AG04450 (cell line): ENCODE data around the gene TRUB1. TPM values are rescaled to one million over a fixed set of nuclear protein-coding genes. Genes with fewer than 3 reads are reported as not detected.

ENCODE experiments used
- CTCF ChIA-PET: fragments of 300-600, 350-600 bp; formaldehyde crosslinking; extraction: SDS; loops from one replicate; lab custom pipeline; 2022; ENCODE audit warnings: antibody characterized with exemption, inconsistent platforms; lab: Charles Lee
- POLR2A ChIA-PET: fragments of 350-600 bp; formaldehyde crosslinking; extraction: SDS; loops from one replicate; lab custom pipeline; 2021; ENCODE audit warnings: antibody characterized with exemption, inconsistent platforms; lab: Yijun Ruan, JAX
- DNase-seq: peaks from one replicate; pipeline ENCODE4 v3.0.0-alpha.2; 2011; ENCODE audit warnings: low read depth, low spot score
- H3K27ac ChIP-seq: one replicate; pipeline ENCODE4 v1.5.1; 2012; ENCODE audit warnings: low read depth, low read length, control low read depth
- H3K27me3 ChIP-seq: one replicate; pipeline ENCODE4 v1.6.0; 2012; ENCODE audit warnings: low read length; ENCODE audit not compliant: control insufficient read depth, insufficient read depth
- H3K4me3 ChIP-seq: 2 replicates; pipeline ENCODE4 v1.5.1; 2011; ENCODE audit warnings: mild to moderate bottlenecking, low read depth, low read length, control low read depth
- H3K9me3 ChIP-seq: 2 replicates; pipeline ENCODE4 v1.5.1; 2012; ENCODE audit warnings: low read length; ENCODE audit not compliant: control insufficient read depth, insufficient read depth
- polyA plus RNA-seq: library from polyadenylated mRNA; depleted of rRNA; stranded (reverse); fragments of >200 nt; gene quantifications from 2 replicates; pipeline ENCODE4 v1.2.3, GENCODE V29; 2011
- TF ChIP-seq, protein P1 (sequence below): IDR thresholded peaks from 2 replicates; pipeline ENCODE4 v1.5.1; 2011; ENCODE audit warnings: low read depth, low read length, control low read depth, inconsistent platforms

Gene TRUB1
- polyA plus RNA-seq, 1 experiment, result 21.0 TPM

GRCh38 chr10:114915294-114915693 lies 22.7 kb upstream of the TRUB1 start:
- ChIA-PET POLR2A (no interaction called here), CTCF (interaction anchor here (0.5 to 3.2 kb wide), 2 partner anchors 35 to 75 kb away, joined by 6 to 14 read pairs; no protein-coding TSS in a partner anchor)
- Histone ChIP-seq H3K9me3 (no peaks in the 10 kb centered on the region), H3K27me3 (no peaks in the 10 kb centered on the region), H3K27ac (no peak overlapping the region), H3K4me3 (no peak overlapping the region)
- DNase-seq, result no peak
- TF ChIP-seq, protein P1, sequence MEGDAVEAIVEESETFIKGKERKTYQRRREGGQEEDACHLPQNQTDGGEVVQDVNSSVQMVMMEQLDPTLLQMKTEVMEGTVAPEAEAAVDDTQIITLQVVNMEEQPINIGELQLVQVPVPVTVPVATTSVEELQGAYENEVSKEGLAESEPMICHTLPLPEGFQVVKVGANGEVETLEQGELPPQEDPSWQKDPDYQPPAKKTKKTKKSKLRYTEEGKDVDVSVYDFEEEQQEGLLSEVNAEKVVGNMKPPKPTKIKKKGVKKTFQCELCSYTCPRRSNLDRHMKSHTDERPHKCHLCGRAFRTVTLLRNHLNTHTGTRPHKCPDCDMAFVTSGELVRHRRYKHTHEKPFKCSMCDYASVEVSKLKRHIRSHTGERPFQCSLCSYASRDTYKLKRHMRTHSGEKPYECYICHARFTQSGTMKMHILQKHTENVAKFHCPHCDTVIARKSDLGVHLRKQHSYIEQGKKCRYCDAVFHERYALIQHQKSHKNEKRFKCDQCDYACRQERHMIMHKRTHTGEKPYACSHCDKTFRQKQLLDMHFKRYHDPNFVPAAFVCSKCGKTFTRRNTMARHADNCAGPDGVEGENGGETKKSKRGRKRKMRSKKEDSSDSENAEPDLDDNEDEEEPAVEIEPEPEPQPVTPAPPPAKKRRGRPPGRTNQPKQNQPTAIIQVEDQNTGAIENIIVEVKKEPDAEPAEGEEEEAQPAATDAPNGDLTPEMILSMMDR, result no peak

- ChIA-PET CTCF (interaction anchor here (3.2 kb wide), 1 partner anchor 36 kb away, joined by 14 read pairs; no protein-coding TSS in a partner anchor), POLR2A (no interaction called here)
- Histone ChIP-seq H3K27ac (no peak overlapping the region), H3K4me3 (no peak overlapping the region), H3K9me3 (no peaks in the 10 kb centered on the region), H3K27me3 (no peaks in the 10 kb centered on the region)
- TF ChIP-seq, protein P1, result no peak
- no peak for DNase-seq
Observed at GRCh38 chr10:114916653-114917052, 21.3 kb upstream of the TRUB1 start.

DNA sequence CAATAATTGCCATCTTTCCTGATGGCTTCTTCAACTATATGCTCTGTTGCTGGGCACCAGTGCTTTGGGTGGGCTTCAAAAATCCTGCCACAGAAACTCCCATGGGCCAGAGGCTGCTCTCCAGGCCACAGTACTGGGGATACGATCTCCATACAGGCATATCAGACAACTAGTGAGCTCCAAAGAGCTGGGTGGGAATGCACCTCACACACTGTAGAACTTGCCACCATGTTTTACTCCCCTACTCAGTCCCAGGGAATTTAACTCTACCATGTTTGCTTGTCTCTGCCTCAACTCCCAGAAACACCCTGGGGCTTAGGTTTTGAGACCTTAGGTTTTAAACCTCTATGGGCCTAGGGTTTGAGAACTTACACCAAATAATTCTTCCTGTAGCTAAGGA lies 20.5 kb upstream of the TRUB1 start:
- Histone ChIP-seq H3K27me3 (no peaks in the 10 kb centered on the region), H3K27ac (no peak overlapping the region), H3K9me3 (no peaks in the 10 kb centered on the region), H3K4me3 (no peak overlapping the region)
- TF ChIP-seq, protein P1, result no peak
- ChIA-PET CTCF (no interaction called here), POLR2A (no interaction called here)
- DNase-seq, result no peak

DNA sequence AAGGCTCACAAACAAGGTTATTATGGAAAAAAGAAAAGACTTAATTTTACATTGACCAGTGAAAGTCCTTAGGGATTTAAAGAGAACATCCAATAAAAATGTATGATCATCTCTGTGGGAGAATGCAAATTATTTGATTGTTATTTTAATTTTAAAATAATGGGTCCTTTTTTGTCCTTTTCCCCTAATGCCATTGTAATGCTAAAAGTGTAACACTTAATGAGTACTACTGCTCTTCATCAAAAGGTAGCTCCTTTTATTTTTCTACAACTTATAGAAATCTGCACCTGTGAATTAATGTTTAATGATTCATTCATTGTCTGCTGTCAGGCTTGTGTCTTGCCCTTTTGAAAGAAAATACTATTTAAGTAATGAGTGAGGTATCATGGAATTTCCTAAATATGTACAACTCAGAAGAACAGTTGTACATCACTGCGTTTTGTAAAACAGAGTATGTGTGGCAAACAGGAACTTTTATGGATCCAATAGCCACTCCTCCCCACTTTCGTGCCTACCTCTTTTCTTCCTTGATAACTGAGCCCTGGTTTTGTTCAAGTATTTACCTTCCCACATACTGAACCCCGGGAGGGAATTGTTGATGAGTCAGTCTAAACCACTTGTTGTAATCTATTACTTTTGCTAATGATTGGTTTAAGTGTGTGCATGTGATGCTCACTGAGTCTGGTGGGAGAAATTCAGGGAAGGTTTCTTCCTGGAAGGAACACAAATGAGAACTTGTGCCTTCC lies 19.9 kb upstream of the TRUB1 start:
- Histone ChIP-seq H3K27ac (no peak overlapping the region), H3K9me3 (no peaks in the 10 kb centered on the region), H3K4me3 (no peak overlapping the region), H3K27me3 (no peaks in the 10 kb centered on the region)
- TF ChIP-seq, protein P1, result no peak
- POLR2A ChIA-PET, result no interaction called here
- no peak for DNase-seq
- CTCF ChIA-PET, result no interaction called here

DNA sequence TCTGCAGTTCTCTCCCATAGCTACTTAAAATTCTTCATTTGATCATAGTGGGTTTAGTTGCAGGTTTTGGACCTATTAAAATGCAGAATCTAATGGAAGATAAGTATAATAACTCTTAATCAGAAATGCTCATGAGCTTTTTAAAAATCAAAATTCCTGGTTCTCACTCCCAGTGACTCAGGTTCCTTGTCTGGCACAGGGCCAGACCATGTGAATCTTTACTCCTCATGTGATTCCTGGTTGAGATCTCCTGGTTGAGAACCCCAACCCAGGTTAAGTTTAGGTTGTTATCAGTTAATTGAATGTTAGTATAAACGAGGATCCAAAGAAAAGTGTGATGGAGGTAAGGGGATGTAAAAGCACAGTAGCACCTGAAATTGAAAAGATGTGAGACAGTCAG lies 17.5 kb upstream of the TRUB1 start:
- POLR2A ChIA-PET, result no interaction called here
- no peak overlapping the region for H3K27ac ChIP-seq
- TF ChIP-seq, protein P1, result no peak
- no peak for DNase-seq
- no peak overlapping the region for H3K4me3 ChIP-seq
- CTCF ChIA-PET, result no interaction called here
- no peaks in the 10 kb centered on the region for H3K9me3 ChIP-seq
- H3K27me3 ChIP-seq, result no peaks in the 10 kb centered on the region
